Left lung (tissue), 10 donors: ENCODE measurements around the gene CAMTA1. TPM values are rescaled to one million over a fixed set of nuclear protein-coding genes. Genes with fewer than 3 reads are reported as not detected.

Experiments
- ATAC-seq: fragments of 200-7000 bp; cut with Tn5 transposase; one replicate; pipeline ENCODE4 v1.9.1; 2020; ENCODE audit warnings: moderate library complexity
- DNase-seq, 4 donors: peaks; one replicate each; pipeline ENCODE4 v3.0.0-alpha.2; 2013 to 2020
- H3K27ac ChIP-seq, 2 donors: fragments of 200-600 bp; sonication (generic) in 1 of 2; one replicate each; pipeline versions ENCODE4 v1.5.0 to v1.8.0; 2020 to 2021
- H3K27me3 ChIP-seq, 2 donors: fragments of 200-600 bp; sonication (generic) in 1 of 2; one replicate each; pipeline versions ENCODE4 v1.5.0 to v1.8.0; 2020 to 2021
- H3K36me3 ChIP-seq, 2 donors: fragments of 200-600 bp; sonication (generic) in 1 of 2; one replicate each; pipeline versions ENCODE4 v1.5.0 to v1.8.0; 2020 to 2021
- H3K4me1 ChIP-seq, 2 donors: fragments of 200-600 bp; one replicate each; pipeline ENCODE4 v1.8.0; 2021
- H3K4me3 ChIP-seq, 2 donors: fragments of 200-600 bp; sonication (generic) in 1 of 2; one replicate each; pipeline versions ENCODE4 v1.5.0 to v1.8.0; 2020 to 2021; ENCODE audit warnings: mild to moderate bottlenecking in 1 of 2
- H3K9me3 ChIP-seq, 2 donors: fragments of 200-600 bp; sonication (generic) in 1 of 2; one replicate each; pipeline versions ENCODE4 v1.5.0 to v1.8.0; 2020 to 2021
- CTCF ChIP-seq, 2 donors: fragments of 200-600 bp; sonication (generic) in 1 of 2; IDR thresholded peaks; one replicate each; pipeline versions ENCODE4 v1.5.0 to v1.8.0; 2021; ENCODE audit warnings: antibody characterized with exemption in 2 of 2
- intact Hi-C, 2 donors: fragments of 100-400 bp; cut with DNase I; formaldehyde crosslinking; loops; one replicate each; pipeline versions ENCODE4 v1.11.2 to v1.14.2; 2022
- polyA plus RNA-seq, 6 donors: library from polyadenylated mRNA; unstranded; fragments of 120-200 nt; gene quantifications; one replicate each; pipeline ENCODE4 v1.2.1, GENCODE V29; 2013; ENCODE audit not compliant: insufficient read length in 6 of 6
- total RNA-seq, 2 donors: library from RNA; stranded (reverse); fragmentation: NEBNext Ultra II Directional; extraction: Animal tissue kit (Norgen Biotek cat#: 25700); gene quantifications; one replicate each; pipeline ENCODE4 v1.2.1, GENCODE V29; 2021
- donor health status: DM: no; HTN: yes; CAD: no.
- donor health status: DM: no; HTN: no; CAD: no.

CAMTA1 gene
- total and polyA plus RNA-seq, 8 donors: 42.7 to 69.1 (median 49.4) TPM

- Histone ChIP-seq H3K4me1 (no peaks in the 10 kb centered on the region), H3K27ac (no peak overlapping the region), H3K27me3 (no peaks in the 10 kb centered on the region), H3K9me3 (no peaks in the 10 kb centered on the region), H3K36me3 (no peaks in the 10 kb centered on the region), H3K4me3 (no peak overlapping the region)
- intact Hi-C loops: no loop called here
- TF ChIP-seq CTCF (IDR thresholded peaks at IDR 0.05): no peak
- ATAC-seq (no peak), DNase-seq (peak in 1 of 4 donors; percentile 53)
Measured at GRCh38 chr1:7560601-7561181, 775.4 kb downstream of the CAMTA1 start.

- no peak overlapping the region for H3K27ac ChIP-seq
- no peaks in the 10 kb centered on the region for H3K36me3 ChIP-seq
- intact Hi-C loops: no loop called here
- H3K27me3 ChIP-seq: no peaks in the 10 kb centered on the region
- no peaks in the 10 kb centered on the region for H3K4me1 ChIP-seq
- ATAC-seq: peak; percentile 44
- no peak for DNase-seq
- no peaks in the 10 kb centered on the region for H3K9me3 ChIP-seq
- no peak overlapping the region for H3K4me3 ChIP-seq
- no peak for TF ChIP-seq CTCF (IDR thresholded peaks at IDR 0.05)
Measured at GRCh38 chr1:7561331-7561921, 776.2 kb downstream of the CAMTA1 start.

GRCh38 chr1:7561936-7562728, 776.9 kb downstream of the CAMTA1 start:
- intact Hi-C loops: no loop called here
- no peaks in the 10 kb centered on the region for H3K36me3 ChIP-seq
- no peak overlapping the region for H3K4me3 ChIP-seq
- H3K9me3 ChIP-seq: no peaks in the 10 kb centered on the region
- H3K27ac ChIP-seq: no peak overlapping the region
- no peaks in the 10 kb centered on the region for H3K27me3 ChIP-seq
- no peaks in the 10 kb centered on the region for H3K4me1 ChIP-seq
- TF ChIP-seq CTCF (IDR thresholded peaks at IDR 0.05): no peak
- peak in 1 of 4 donors; percentile 64 for DNase-seq
- no peak for ATAC-seq

GRCh38 chr1:7562729-7563605, 777.7 kb downstream of the CAMTA1 start:
- no peaks in the 10 kb centered on the region for H3K9me3 ChIP-seq
- DNase-seq (peak in 1 of 4 donors; percentile 61), ATAC-seq (no peak)
- H3K27ac ChIP-seq: no peak overlapping the region
- intact Hi-C loops: no loop called here
- no peak for TF ChIP-seq CTCF (IDR thresholded peaks at IDR 0.05)
- H3K27me3 ChIP-seq: no peaks in the 10 kb centered on the region
- no peak overlapping the region for H3K4me3 ChIP-seq
- H3K36me3 ChIP-seq: no peaks in the 10 kb centered on the region
- no peaks in the 10 kb centered on the region for H3K4me1 ChIP-seq
